NCI-H526 (cell line): Measurements from ENCODE around the gene AGO4.
"Not testable (repeated sequence)": the region's sequence is repeated elsewhere in the genome, so short reads cannot be mapped to it uniquely, and the experiment has no call there.

Experiments used
- DNase-seq, 2 experiments: peaks; one replicate each; lab custom pipeline; 2025; lab: John Stamatoyannopoulos, UW

The AGO4 gene

DNA sequence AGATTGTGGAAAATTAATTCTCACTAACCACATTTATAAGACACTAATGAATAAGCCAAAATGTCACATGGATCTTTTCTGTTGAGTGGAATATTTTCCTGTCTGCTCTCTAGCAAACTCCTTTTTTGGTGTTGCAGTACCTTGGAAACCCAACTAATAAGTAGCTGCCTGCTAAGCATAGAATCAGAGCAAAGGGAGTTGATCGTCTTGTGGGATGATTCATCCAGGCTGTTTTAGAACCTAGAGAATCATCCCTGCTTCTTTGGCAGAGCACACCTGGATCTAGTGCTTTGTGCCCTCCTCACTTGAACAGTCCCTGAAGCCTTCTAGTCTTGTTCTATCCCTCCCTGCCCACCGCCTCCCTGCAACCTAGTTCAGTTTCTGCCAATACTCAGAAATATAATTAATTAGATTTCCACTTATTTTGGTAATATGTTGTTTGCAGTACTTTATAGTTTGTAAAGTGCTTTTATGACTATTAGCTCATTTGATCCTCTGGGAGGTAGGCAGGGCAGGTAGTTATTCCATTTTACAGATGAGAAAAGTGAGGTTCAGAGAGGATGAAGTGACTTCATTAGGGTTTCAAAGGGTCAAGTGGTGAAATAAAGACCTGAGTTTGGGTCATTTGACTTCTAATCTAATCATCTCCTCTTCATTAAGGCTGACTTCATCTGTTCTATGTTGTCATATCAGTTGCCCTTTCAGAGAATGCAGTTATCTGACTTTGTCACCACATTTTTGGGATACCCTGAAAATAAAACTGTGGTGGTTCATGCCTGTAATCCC lies 2.5 kb downstream of the AGO4 start:
- no peak for DNase-seq

DNA sequence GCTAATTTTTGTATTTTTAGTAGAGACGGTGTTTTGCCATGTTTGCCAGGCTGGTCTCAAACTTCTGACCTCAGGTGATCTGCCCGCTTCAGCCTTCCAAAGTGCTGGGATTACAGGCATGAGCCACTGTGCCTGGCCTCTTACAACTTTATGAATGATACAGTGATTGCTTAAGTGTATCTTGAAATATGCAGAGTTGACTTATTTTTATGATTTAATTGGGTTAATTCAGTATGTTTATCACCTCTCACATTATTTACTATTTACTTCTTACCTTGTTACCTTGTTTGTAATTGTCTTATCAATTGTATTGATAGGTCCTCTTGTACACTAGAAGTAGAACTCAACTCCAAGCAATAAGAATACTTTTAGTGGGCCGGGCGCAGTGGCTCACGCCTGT lies 4.9 kb downstream of the AGO4 start:
- DNase-seq = not testable (repeated sequence)

DNA sequence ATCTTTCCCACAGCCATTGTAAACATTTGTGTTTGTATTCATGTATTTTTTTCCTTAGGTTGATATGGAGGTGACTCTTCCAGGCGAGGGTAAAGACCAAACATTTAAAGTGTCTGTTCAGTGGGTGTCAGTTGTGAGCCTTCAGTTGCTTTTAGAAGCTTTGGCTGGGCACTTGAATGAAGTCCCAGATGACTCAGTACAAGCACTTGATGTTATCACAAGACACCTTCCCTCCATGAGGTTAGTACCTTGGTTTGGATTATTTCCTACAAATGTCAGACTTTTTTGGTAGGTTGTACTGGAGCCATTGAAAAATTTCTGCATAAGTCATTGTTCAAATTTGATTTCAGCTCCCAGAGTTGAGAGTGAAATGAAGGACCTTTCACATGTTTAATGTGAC lies 17.4 kb downstream of the AGO4 start:
- no peak for DNase-seq

DNA sequence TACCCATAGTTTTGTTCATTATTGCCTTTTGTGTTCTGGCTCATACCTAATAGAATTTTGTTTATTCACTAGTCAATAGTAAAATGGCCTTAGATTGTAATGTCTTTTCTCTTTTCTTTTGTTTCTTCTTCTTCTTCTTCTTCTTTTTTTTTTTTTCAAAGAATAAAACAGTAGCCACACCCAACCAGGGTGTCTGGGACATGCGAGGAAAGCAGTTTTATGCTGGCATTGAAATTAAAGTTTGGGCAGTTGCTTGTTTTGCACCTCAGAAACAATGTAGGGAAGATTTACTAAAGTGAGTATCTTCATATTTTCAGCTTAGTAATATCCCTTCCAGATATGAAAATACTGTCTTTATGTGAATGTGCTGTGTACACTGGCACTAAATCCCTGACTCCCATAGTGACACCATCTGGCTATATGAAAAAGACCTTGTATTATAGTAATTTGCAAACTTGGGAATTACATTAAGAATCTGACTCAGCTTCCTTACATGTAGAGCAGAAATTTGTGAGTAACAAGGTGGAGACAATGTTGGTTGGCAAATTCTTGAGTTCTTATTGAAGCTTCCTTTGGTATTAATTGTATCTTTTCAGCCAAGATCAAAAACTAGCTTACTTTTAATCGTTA lies 24.6 kb downstream of the AGO4 start:
- no peak for DNase-seq

DNA sequence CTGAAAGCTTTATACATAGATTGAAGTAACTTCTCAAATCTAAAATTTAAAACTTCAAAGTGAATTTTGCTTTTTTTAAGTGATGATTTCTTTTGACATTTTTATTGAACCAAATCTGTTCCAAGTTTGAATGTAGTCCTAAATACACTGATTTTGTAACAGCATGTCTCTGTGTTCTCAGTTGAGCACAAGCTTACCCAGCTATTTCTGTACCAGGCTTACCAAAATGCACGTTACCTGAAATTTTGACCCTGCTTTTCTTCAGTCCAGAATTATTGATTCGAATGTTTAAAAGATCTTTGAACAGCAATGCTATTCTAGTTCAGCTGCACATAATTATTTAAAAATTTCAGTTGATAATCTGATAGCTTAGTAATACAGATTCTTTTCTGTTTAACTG lies 25.6 kb downstream of the AGO4 start:
- DNase-seq = no peak

DNA sequence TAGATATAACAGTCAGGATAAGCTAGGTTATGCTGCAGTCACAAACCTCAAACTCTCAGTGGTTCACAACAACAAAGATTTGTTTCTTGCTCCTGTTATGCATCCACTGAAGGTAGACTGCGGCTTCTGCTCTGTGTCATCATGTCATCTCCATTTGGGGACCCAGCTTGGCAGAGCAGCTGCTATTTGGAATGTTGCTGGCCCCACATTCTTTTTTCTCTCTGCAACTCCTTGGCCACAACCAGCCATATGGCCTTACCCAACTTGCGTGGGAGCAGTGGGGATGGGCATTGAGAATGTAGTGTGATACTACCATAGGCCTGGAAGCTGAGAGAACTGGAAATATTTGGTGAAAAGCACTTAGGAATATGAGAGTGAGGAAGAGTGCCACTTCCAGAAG lies 26.4 kb downstream of the AGO4 start:
- no peak for DNase-seq

DNA sequence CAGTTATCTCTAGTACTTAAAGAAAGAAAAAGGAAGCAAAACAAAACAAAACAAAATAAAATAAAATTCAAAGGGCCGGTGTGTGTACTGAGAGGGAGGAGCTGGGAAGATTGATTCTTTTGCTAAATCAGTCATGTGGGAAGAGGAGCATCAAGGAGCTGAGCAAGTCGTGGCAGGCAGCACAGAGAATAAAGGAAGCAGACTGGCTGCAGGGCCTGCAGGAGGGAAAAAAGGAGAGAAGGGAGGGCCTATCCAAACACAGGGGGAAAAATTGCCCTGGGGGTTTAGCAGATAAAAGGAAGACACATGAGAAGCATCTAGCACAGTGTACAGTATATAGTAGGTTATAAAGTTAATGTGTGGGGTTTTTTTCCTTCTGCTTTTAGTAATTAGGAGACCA lies 27.6 kb downstream of the AGO4 start:
- peak in 1 of 2 experiments; percentile 6 for DNase-seq

DNA sequence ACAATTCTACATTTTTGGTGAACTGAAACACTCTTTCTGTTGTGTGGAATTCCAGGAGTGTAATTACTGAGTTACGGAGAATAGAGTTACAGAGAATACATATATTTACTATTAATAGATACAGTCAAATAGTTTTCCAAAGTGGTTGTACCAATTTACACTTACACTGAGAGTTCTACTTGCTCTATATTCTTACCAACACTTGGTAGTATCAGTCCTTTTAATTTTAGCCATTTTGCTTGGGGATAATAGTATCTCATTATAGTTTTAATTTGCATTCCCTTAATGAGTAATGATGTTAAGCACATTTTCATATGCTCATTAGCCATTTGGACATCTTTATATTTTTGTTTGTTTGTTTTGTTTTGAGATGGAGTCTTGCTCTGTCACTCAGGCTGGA lies 28.9 kb downstream of the AGO4 start:
- no peak for DNase-seq

DNA sequence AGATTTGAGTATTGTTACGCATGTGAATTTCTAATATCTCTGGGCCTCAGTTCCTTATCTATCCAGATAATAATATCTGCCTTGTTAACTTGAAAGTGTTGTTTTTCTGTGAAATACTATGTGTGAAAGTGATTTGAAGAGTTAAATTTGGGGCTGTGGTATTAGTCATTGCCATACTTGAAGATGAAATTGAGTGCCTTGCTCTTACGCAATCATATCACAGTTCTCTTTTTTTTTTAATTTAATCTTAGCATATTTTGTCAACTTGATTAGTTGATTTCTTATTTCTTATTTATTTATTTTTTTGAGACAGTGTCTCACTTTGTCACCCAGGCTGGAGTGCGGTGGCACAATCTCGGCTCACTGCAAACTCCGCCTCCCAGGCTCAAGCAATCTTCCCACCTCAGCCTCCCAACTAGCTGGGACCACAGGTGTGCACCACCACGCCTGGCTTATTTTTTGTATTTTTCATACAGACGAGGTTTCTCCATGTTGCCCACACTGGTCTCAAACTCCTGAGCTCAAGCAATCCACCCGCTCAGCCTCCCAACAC lies 31.0 kb downstream of the AGO4 start:
- DNase-seq = no peak

DNA sequence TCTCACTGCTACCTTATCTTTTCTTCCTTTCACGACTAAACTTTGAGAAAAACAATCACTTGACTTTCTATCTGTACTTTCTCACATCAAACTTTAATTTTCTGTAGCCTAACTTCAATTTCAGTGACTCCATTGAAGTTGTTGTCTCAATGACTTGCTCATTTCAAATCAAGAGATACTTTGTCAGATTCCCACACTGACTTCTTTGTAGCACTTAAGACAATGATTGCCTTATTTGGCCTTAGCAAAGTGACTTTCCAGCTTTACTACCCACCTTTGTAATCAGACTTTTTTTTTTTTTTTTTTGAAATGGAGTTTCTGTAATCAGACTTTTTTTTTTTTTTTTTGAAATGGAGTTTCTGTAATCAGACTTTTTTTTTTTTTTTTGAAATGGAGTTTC lies 37.0 kb downstream of the AGO4 start:
- no peak for DNase-seq

DNA sequence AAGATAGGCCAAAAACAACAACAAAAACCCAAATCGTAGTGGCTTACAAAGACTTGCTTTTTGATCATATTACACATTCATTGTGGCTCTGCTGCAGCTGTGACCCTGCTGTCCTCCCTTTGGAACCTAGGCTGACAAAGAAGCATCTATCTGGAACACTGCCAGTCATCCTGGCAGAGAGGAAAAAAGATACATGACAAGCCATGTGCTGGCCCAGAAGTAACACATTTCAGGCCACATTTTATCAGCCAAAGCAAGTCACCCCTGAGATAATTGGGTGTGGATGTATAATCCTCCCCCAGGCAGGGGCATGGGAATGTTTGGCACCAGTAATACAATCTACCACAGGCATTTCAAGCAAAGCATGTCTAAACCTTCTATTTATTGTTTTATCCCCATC lies 38.0 kb downstream of the AGO4 start:
- DNase-seq = no peak

DNA sequence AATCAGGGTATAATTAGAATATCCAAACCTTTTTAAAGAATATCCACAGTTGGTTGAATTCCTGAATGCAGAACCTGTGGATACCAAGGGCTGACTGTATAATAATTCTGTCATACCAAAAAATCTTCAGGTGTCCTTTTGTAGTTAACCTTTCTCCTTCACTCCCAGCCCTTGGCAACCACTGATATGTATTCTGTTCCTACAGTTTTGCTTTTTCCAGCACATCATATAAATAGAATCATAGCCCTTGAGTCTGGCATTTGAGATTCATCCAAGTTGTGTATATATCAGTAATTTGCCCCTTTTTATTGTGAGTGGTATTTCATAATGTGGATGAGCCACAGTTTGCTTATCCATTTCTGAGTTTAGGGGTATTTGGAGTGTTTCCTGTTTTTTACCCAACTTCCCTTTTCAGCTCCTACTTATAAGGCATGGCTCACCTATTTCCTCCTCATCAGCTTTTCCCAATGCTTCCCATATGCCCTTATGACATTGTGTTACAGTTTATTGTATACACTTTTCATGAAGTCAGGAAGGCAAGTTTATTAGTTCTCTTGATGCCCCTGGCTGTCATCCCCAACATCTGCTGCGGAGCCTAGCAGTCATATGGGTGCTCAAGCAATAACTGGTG lies 40.2 kb downstream of the AGO4 start:
- no peak for DNase-seq

DNA sequence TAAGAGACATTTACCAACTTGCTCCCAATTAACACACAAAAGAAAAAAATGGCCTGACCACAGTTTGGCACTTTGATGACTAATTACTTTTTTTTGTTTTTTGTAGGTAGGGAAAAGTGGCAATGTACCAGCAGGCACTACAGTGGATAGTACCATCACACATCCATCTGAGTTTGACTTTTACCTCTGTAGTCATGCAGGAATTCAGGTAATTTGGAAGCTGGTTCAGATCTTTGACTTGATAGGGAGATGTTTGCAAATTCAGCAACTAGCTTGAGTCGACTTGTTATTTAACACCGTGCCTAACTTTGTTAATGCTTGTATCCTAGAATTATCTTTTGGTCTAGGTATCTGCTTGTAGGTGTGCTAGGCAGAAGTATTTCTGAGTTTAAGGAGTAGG lies 42.2 kb downstream of the AGO4 start:
- no peak for DNase-seq

DNA sequence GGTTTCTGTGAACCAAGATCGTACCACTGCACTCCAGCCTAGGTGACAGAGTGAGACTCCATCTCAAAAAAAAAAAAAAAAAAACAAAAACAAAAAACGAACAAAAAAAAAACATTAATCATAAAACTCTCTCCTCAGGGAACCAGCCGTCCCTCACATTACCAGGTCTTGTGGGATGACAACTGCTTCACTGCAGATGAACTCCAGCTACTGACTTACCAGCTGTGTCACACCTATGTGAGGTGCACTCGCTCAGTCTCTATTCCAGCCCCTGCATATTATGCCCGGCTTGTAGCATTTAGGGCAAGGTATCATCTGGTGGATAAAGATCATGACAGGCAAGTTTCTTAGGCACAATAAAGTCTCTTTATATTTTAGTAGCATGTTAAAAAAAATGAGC lies 42.9 kb downstream of the AGO4 start:
- no peak for DNase-seq

DNA sequence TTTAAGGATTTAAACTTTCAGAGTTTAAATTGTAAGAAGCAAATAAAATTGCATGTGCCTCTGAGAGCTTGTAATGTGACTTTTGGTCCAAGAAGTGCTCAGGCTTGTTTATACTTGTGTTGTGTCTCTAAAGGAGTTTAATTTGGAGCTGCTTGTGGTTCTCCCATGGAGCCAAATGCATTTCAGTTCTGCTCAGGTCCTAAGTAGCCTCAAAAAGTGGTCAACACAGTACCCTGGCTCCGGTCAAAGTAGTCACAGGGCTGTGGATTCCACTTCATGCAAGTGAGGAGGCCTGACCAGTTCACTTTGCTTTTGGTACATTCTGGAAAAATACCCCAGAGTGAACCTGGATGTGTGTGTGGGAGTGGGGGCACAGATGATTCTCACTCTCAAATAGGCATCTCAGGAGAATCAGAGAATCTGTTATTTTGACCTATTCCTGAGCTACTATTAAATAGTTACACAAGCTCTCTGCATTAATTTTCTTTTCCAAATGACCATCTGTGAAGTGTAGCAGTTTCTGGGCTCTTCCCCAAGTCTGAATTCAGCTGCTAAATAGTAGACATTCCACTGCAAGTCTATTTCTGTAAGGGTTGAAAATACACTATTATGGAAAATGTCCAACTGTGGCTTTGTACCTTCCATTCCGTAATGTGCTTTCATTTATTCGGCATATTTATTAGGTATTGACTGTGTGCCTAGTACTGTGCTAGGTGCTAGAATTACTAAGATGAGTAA lies 43.5 kb downstream of the AGO4 start:
- DNase-seq = no peak

DNA sequence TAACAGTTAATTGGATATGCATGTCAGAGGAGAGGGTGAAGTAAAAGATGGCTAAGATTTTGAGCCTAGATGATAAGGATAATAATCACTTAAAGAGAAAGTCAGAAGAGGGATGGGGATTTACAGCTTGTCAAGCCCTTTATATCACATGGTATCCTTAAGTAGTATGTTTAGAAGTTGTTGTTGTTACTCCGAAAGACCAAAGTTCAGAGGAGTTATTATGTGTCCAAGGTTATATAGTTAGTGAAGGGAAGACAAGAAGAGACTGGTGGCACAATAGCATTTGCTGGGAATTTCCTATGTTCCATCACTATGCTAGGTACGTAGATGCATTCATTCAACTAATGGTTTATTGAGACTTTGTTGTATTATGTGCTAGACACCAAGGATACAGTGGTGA lies 44.4 kb downstream of the AGO4 start:
- DNase-seq = no peak

DNA sequence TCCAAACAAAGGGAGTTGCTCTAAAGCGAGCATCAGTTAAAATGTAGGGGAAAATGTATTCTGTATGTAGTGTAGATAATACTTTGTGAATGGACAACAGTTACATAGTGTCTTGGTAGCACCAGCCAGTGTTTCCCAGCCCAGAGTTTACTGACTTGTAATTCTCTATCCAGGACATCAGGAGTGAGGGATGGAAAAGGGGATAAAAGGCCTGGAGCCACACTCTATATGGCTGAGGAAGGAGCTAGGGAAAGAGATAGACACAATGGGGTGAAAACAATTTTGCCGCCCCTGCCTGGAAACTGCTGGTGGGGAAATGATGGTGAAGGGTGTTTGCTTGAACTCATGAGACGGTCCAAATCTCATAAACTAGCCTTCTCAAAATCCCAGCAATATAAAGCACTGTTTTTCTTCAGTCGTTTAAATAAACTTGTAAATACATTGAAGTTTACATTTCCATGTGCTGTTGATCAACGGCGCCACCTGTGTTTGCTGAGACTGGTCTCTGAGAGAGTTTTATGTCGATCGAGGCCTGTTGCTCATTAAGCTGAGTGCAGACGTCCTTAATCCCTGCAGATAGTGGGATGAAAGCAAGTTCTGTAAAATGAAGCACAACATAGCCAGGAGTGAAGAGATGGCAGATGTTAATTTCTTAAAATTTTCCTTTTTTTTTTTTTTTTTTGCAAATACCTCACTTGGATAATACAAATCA lies 47.3 kb downstream of the AGO4 start:
- DNase-seq = peak; percentile 26 to 33

DNA sequence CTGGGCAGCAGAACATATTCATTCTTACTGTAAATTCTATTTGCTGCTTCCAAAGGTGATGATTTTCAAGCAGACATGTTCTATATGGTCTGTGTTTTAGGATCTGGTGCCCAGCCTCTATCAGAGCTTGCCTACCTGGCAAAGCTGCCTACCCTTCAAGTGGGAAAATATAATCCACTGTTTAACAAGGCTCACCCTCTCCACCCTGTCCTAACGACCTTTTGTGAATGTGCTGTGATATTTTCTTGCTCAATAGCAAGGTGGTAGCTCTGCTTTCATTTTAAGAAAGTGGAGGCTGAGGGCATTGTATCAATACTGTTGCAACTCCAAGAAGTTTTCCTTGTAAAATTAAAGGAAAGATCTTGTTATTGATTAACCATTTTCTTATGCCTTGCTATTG lies 49.1 kb downstream of the AGO4 start:
- DNase-seq = no peak

DNA sequence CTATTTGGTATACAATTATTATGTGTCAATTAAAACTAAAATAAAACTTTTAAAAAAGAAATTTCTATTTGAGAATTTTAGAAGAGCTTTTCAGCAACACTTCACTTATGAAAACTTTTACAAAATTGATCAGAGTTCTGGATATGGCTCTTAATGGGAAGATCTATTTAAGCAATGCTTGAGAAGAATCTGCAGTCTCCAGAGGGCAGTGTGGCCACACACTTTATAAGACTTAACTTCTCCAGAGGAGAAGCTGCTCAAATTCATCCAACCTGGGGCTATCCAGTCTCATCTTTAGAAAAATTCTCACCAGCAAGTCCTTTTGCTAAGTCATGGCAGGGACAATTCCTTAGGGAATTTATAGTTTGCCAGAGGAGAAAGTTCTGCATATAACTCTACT lies 50.0 kb downstream of the AGO4 start:
- DNase-seq = peak in 1 of 2 experiments; percentile 20

DNA sequence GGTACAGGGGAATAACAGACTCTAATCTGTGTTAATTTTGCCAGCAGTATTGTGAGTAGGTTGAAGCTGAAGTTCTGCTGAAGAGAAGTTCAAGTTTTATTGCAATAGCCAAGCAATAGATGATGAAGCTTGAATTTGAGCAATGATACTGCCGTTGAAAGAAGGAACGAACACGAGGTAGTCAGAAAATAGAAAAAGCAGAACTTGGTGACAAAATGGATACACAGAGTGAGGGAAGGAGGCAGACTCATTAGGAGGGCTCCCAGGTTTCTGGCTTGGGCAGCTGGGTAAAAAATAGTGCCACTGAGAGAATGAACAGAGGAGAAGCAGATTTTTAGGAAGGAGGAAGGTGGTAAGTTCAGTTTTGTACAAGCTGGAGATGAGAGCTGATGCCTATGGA lies 52.9 kb downstream of the AGO4 start:
- no peak for DNase-seq

DNA sequence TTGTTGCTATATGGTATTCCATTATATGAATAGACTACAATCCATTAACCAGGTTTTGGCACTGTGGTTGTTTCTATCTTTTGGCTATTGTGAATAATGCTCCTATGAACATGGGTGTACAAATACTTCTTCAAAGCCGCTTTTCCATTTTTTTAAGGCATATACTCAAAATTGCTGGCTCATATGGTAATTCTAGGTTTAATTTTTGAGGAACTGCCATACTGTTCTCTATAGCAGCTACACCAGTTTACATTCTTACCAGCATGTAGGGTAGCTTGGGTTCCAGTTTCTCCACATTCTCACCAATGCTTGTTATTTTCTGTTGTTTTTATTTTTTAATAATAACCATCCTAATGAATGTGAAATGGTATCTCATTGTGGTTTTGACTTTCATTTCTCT lies 55.3 kb downstream of the AGO4 start:
- DNase-seq = no peak
